GM18861 (cell line): ENCODE data around the gene SPACDR.
"Not testable (repeated sequence)": the region's sequence is repeated elsewhere in the genome, so short reads cannot be mapped to it uniquely, and the experiment has no call there.

Source experiments
- ATAC-seq: cut with Tn5 transposase; IDR thresholded peaks from one replicate; pipeline ENCODE4 v1.9.1; 2021; ENCODE audit not compliant: unreplicated experiment

SPACDR gene

GRCh38 chr7:100464210-100464660, at the start of gene SPACDR:
Gene SPACDR (minus strand): TSS chr7:100464260. CDS start chr7:100464025, 235 bp downstream.
- no peak for ATAC-seq

- ATAC-seq: no peak
Observed at GRCh38 chr7:100513212-100513810, 49.3 kb upstream of the SPACDR start.

GRCh38 chr7:100510437-100511239, 46.6 kb upstream of the SPACDR start:
- ATAC-seq: no peak

GRCh38 chr7:100509231-100509630, 45.2 kb upstream of the SPACDR start:
- ATAC-seq: no peak

GRCh38 chr7:100506356-100506923, 42.4 kb upstream of the SPACDR start:
- no peak for ATAC-seq

GRCh38 chr7:100504887-100505611, 41.0 kb upstream of the SPACDR start:
- ATAC-seq: no peak

- not testable (repeated sequence) for ATAC-seq
Observed at GRCh38 chr7:100504031-100504430, 40.0 kb upstream of the SPACDR start.

- ATAC-seq: not testable (repeated sequence)
Observed at GRCh38 chr7:100500743-100501142, 36.7 kb upstream of the SPACDR start.

GRCh38 chr7:100496509-100496908, 32.4 kb upstream of the SPACDR start:
- ATAC-seq: no peak

GRCh38 chr7:100493476-100494264, 29.6 kb upstream of the SPACDR start:
- ATAC-seq: no peak

- no peak for ATAC-seq
Observed at GRCh38 chr7:100492738-100493475, 28.8 kb upstream of the SPACDR start.

- no peak for ATAC-seq
Observed at GRCh38 chr7:100491192-100491578, 27.1 kb upstream of the SPACDR start.

- ATAC-seq: no peak
Observed at GRCh38 chr7:100490483-100491191, 26.6 kb upstream of the SPACDR start.

GRCh38 chr7:100489824-100490223, 25.8 kb upstream of the SPACDR start:
- no peak for ATAC-seq

GRCh38 chr7:100489121-100489520, 25.1 kb upstream of the SPACDR start:
- no peak for ATAC-seq

- ATAC-seq: no peak
Observed at GRCh38 chr7:100488333-100489095, 24.5 kb upstream of the SPACDR start.

- ATAC-seq: no peak
Observed at GRCh38 chr7:100486753-100487446, 22.8 kb upstream of the SPACDR start.

GRCh38 chr7:100486111-100486636, 22.1 kb upstream of the SPACDR start:
- no peak for ATAC-seq
